Osteoblast (primary cell): ENCODE data around the gene TTN. TPM values are rescaled to one million over a fixed set of nuclear protein-coding genes. Genes with fewer than 3 reads are reported as not detected.

Experiments used
- DNase-seq: peaks from one replicate; pipeline ENCODE4 v3.0.0; 2011; ENCODE audit warnings: low spot score, mixed read lengths; ENCODE audit not compliant: insufficient read length; ENCODE audit errors: missing footprints
- H2AFZ ChIP-seq: 2 replicates; pipeline ENCODE4 v1.6.0; 2011; ENCODE audit warnings: mild to moderate bottlenecking, low read length
- H3K27ac ChIP-seq: 2 replicates; pipeline ENCODE4 v1.5.1; 2011; ENCODE audit warnings: mild to moderate bottlenecking, low read depth, low read length, moderate library complexity
- H3K27me3 ChIP-seq: 2 replicates; pipeline ENCODE4 v1.6.0; 2012; ENCODE audit warnings: mild to moderate bottlenecking, control low read depth, inconsistent platforms, low read length, moderate library complexity; ENCODE audit not compliant: insufficient read depth
- H3K36me3 ChIP-seq: 2 replicates; pipeline ENCODE4 v1.5.1; 2011; ENCODE audit warnings: mild to moderate bottlenecking, low read length, control low read depth, moderate library complexity; ENCODE audit not compliant: insufficient read depth
- H3K4me1 ChIP-seq: 2 replicates; pipeline ENCODE4 v1.5.1; 2011; ENCODE audit warnings: mild to moderate bottlenecking, low read length, control low read depth, moderate library complexity; ENCODE audit not compliant: insufficient read depth
- H3K4me2 ChIP-seq: 2 replicates; pipeline ENCODE4 v1.6.0; 2011; ENCODE audit warnings: mild to moderate bottlenecking, low read length; ENCODE audit not compliant: insufficient read depth
- H3K4me3 ChIP-seq: fragments of 200-600 bp; sonication (generic); 3 replicates; pipeline ENCODE4 v1.5.1; 2012; ENCODE audit warnings: mild to moderate bottlenecking, low read length, inconsistent platforms; ENCODE audit not compliant: insufficient read depth
- H3K79me2 ChIP-seq: 2 replicates; pipeline ENCODE4 v1.6.0; 2012; ENCODE audit warnings: mild to moderate bottlenecking, low read length, control low read depth, inconsistent platforms; ENCODE audit not compliant: insufficient read depth
- H3K9me3 ChIP-seq: 2 replicates; pipeline ENCODE4 v1.5.1; 2011; ENCODE audit warnings: low read depth, low read length, control low read depth
- H4K20me1 ChIP-seq: 2 replicates; pipeline ENCODE4 v1.6.0; 2012; ENCODE audit warnings: mild to moderate bottlenecking, low read length, control low read depth; ENCODE audit not compliant: insufficient read depth
- total RNA-seq: library from RNA; depleted of rRNA; stranded (reverse); fragments of >200 nt; gene quantifications from 2 replicates; pipeline ENCODE4 v1.2.3, GENCODE V29; 2012
- TF ChIP-seq, protein P1 (sequence below): IDR thresholded peaks from 2 replicates; pipeline ENCODE4 v1.5.1; 2011; ENCODE audit warnings: mild to moderate bottlenecking, low read depth, low read length, moderate library complexity; ENCODE audit errors: extremely low read depth

TTN gene
- total RNA-seq, 1 donor = under 0.01 TPM

DNA sequence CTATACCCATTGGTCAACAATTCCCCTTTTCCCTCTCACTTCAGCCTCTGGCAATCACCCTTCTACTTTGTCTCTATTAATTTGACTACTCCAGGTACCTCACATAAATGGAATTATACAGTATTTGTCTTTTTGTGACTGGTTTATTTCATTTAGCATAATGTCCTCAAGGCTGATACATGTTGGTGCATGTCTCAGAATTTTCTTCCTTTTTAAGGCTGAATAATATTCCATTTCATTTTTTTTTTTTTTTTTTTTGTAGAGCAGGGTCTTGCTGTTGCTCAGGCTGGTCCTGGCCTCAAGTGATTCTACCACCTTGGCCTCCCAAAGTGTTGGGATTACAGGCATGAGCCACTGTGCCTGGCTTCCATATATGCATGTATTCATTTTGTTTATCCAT lies 330.7 kb downstream of the TTN start:
- no peak for DNase-seq
- peaks cover 17% of the 10 kb centered on the region for H3K79me2 ChIP-seq
- no peaks in the 10 kb centered on the region for H3K36me3 ChIP-seq
- H3K27me3 ChIP-seq = no peaks in the 10 kb centered on the region
- H3K4me2 ChIP-seq = no peak overlapping the region
- H3K4me3 ChIP-seq = no peak overlapping the region
- TF ChIP-seq, protein P1, sequence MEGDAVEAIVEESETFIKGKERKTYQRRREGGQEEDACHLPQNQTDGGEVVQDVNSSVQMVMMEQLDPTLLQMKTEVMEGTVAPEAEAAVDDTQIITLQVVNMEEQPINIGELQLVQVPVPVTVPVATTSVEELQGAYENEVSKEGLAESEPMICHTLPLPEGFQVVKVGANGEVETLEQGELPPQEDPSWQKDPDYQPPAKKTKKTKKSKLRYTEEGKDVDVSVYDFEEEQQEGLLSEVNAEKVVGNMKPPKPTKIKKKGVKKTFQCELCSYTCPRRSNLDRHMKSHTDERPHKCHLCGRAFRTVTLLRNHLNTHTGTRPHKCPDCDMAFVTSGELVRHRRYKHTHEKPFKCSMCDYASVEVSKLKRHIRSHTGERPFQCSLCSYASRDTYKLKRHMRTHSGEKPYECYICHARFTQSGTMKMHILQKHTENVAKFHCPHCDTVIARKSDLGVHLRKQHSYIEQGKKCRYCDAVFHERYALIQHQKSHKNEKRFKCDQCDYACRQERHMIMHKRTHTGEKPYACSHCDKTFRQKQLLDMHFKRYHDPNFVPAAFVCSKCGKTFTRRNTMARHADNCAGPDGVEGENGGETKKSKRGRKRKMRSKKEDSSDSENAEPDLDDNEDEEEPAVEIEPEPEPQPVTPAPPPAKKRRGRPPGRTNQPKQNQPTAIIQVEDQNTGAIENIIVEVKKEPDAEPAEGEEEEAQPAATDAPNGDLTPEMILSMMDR = no peak
- no peaks in the 10 kb centered on the region for H3K9me3 ChIP-seq
- H3K27ac ChIP-seq = no peak overlapping the region
- no peak overlapping the region for H2AFZ ChIP-seq
- peaks cover 6% of the 10 kb centered on the region for H4K20me1 ChIP-seq
- H3K4me1 ChIP-seq = peaks cover 18% of the 10 kb centered on the region

Other genes starting within 250 kb of the TTN start
- not detected in 2 replicates for gene CCDC141, start 242.7 kb upstream of the TTN start, total RNA-seq